ENCODE results near the gene CDH10. TPM values are rescaled to one million over a fixed set of nuclear protein-coding genes. Genes with fewer than 3 reads are reported as not detected.

CDH10 gene
- total RNA-seq, 1 experiment from 2014 or later = 0.31 TPM

- H3K56ac ChIP-seq (ENCODE audit: insufficient read length, low read depth, low read length) = no peak overlapping the region
- H2AK5ac ChIP-seq (ENCODE audit: insufficient read length, low read length) = no peak overlapping the region
- H3K23ac ChIP-seq (ENCODE audit: insufficient read length, low read depth, low read length) = no peak overlapping the region
- H2BK120ac ChIP-seq (ENCODE audit: low read depth, low read length, poor library complexity, severe bottlenecking) = no peak overlapping the region
- H4K20me1 ChIP-seq (ENCODE audit: control insufficient read depth, insufficient read depth, insufficient read length) = no peaks in the 10 kb centered on the region
- H3K4me1 ChIP-seq (ENCODE audit: insufficient read depth, low read length) = no peaks in the 10 kb centered on the region
- H3K18ac ChIP-seq (ENCODE audit: insufficient read length, low read depth, low read length) = no peak overlapping the region
- no peak overlapping the region for H4K8ac ChIP-seq (replicated peaks; ENCODE audit: insufficient read length, low read depth, low read length)
- H3K27ac ChIP-seq (ENCODE audit: insufficient read length, low read depth, low read length) = no peak overlapping the region
- no peak for DNase-seq
- no peaks in the 10 kb centered on the region for H3K9me3 ChIP-seq (ENCODE audit: control insufficient read depth, low read depth, low read length)
- no peak overlapping the region for H3T11ph ChIP-seq (ENCODE audit: low read length)
- no peak overlapping the region for H3K4me3 Mint-ChIP-seq
- no peak overlapping the region for H3K4me2 ChIP-seq (ENCODE audit: insufficient read depth, insufficient read length, low read length)
- H3K27ac Mint-ChIP-seq = no peak overlapping the region
- H3K27me3 Mint-ChIP-seq (ENCODE audit: low read depth) = no peaks in the 10 kb centered on the region
- no peak overlapping the region for H2BK12ac ChIP-seq (ENCODE audit: insufficient read length, low read depth, low read length)
- H3K23me2 ChIP-seq (ENCODE audit: insufficient read length, low read depth, low read length, poor library complexity, severe bottlenecking) = no peaks in the 10 kb centered on the region
- H3K9ac ChIP-seq (ENCODE audit: extremely low read depth, insufficient read length, low read length) = no peak overlapping the region
- no peak overlapping the region for H2BK15ac ChIP-seq (ENCODE audit: low read depth, low read length)
- no peaks in the 10 kb centered on the region for H3K36me3 Mint-ChIP-seq (ENCODE audit: insufficient read depth in 1 of 3, low read depth in 3 of 3)
- H3K27me3 ChIP-seq (ENCODE audit: insufficient read depth, low read length) = no peaks in the 10 kb centered on the region
- no peak overlapping the region for H4K91ac ChIP-seq (ENCODE audit: insufficient read length, low read depth, low read length)
- no peak overlapping the region for H2AFZ ChIP-seq (ENCODE audit: low read length)
- H2BK20ac ChIP-seq (ENCODE audit: low read depth, low read length, poor library complexity, severe bottlenecking) = no peak overlapping the region
- no peaks in the 10 kb centered on the region for H3K79me2 ChIP-seq (ENCODE audit: insufficient read depth, low read length)
- H2BK5ac ChIP-seq (ENCODE audit: insufficient read length, low read length) = no peak overlapping the region
- no CpG with 5 or more reads among the region's 3 CpGs for WGBS (ENCODE audit: extremely low coverage, insufficient read length, low lambda C conversion rate)
- no peak for TF ChIP-seq CTCF (conservative IDR thresholded peaks at IDR 0.05)
- H3K79me1 ChIP-seq (ENCODE audit: insufficient read depth, low read depth, low read length, poor library complexity, severe bottlenecking) = no peaks in the 10 kb centered on the region
- no peaks in the 10 kb centered on the region for H3K4me1 Mint-ChIP-seq
- no peak overlapping the region for H4K5ac ChIP-seq (ENCODE audit: insufficient read length, low read depth, low read length)
- no peak overlapping the region for H3K4ac ChIP-seq (ENCODE audit: low read depth, low read length)
- H3K9me3 Mint-ChIP-seq = no peaks in the 10 kb centered on the region
- no peak overlapping the region for H3K14ac ChIP-seq (ENCODE audit: insufficient read depth, low read length)
Measured at GRCh38 chr5:24606971-24607370, 37.8 kb downstream of the CDH10 start.

All from H9 (cell line).